IMR-90 (cell line): ENCODE results near the gene EPHX1. TPM values are rescaled to one million over a fixed set of nuclear protein-coding genes. Genes with fewer than 3 reads are reported as not detected.

Experiments used
- ATAC-seq: fragments of 200-7000 bp; cut with Tn5 transposase; 2 replicates; pipeline ENCODE4 v1.9.1; 2020; ENCODE audit warnings: low read depth, mild to moderate bottlenecking, moderate library complexity
- BruUV-seq: library from RNA; stranded (reverse); fragments of 400-500 nt; replicated peaks from 2 replicates; lab custom pipeline; 2021; lab: Mats Ljungman, UMichigan
- CTCF ChIA-PET: fragments of 300-600 bp; formaldehyde crosslinking; extraction: SDS; loops from one replicate; lab custom pipeline; 2021; ENCODE audit warnings: antibody characterized with exemption; lab: Yijun Ruan, JAX
- POLR2A ChIA-PET: fragments of 300-600 bp; sonication (Branson Sonifier 250); formaldehyde crosslinking; loops from one replicate; lab custom pipeline; 2022; ENCODE audit warnings: antibody characterized with exemption; ENCODE audit not compliant: unreplicated experiment; lab: Charles Lee
- DNase-seq: peaks from one replicate; pipeline ENCODE4 v3.0.0; 2013
- H2AFZ ChIP-seq: replicated peaks from 2 replicates; pipeline ENCODE3; 2013; ENCODE audit warnings: low read length, mild to moderate bottlenecking; ENCODE audit not compliant: poor library complexity
- H2AK5ac ChIP-seq: 2 replicates; pipeline ENCODE4 v1.6.1; 2013; ENCODE audit warnings: low read depth, low read length, inconsistent platforms
- H2AK9ac ChIP-seq: replicated peaks from 2 replicates; pipeline ENCODE3; 2013; ENCODE audit warnings: mild to moderate bottlenecking, low read depth, low read length, moderate library complexity; ENCODE audit not compliant: poor library complexity
- H2BK120ac ChIP-seq: 2 replicates; pipeline ENCODE4 v1.6.1; 2013; ENCODE audit warnings: low read depth, low read length, inconsistent platforms
- H2BK15ac ChIP-seq: 3 replicates; pipeline ENCODE4 v1.6.1; 2013; ENCODE audit warnings: low read depth, low read length, inconsistent platforms
- H2BK20ac ChIP-seq: 2 replicates; pipeline ENCODE4 v1.6.1; 2013; ENCODE audit warnings: low read depth, mild to moderate bottlenecking, inconsistent platforms, low read length, moderate library complexity
- H2BK5ac ChIP-seq: 2 replicates; pipeline ENCODE4 v1.6.1; 2013; ENCODE audit warnings: mild to moderate bottlenecking, low read depth, low read length, inconsistent platforms; ENCODE audit not compliant: poor library complexity, severe bottlenecking
- H3K14ac ChIP-seq: replicated peaks from 2 replicates; pipeline ENCODE4 v1.6.1; 2013; ENCODE audit warnings: low read depth, low read length, inconsistent platforms
- H3K18ac ChIP-seq: 2 replicates; pipeline ENCODE4 v1.6.1; 2013; ENCODE audit warnings: low read depth, low read length, control low read depth
- H3K23ac ChIP-seq: 2 replicates; pipeline ENCODE4 v1.6.1; 2013; ENCODE audit warnings: low read depth, low read length, inconsistent platforms
- H3K27ac ChIP-seq: 2 replicates; pipeline ENCODE4 v1.5.1; 2013; ENCODE audit warnings: mild to moderate bottlenecking, control low read depth, low read length; ENCODE audit not compliant: insufficient read depth
- H3K27me3 ChIP-seq: 2 replicates; pipeline ENCODE4 v1.6.1; 2013; ENCODE audit warnings: low read length; ENCODE audit not compliant: control insufficient read depth, insufficient read depth
- H3K36me3 ChIP-seq: 2 replicates; pipeline ENCODE4 v1.6.1; 2013; ENCODE audit warnings: low read length, mixed read lengths; ENCODE audit not compliant: control insufficient read depth, insufficient read depth
- H3K4ac ChIP-seq: 2 replicates; pipeline ENCODE4 v1.6.1; 2013; ENCODE audit warnings: low read depth, low read length, inconsistent platforms
- H3K4me1 ChIP-seq: 2 replicates; pipeline ENCODE4 v1.6.1; 2013; ENCODE audit warnings: low read length, mixed read lengths; ENCODE audit not compliant: control insufficient read depth, insufficient read depth
- H3K4me2 ChIP-seq: 2 replicates; pipeline ENCODE4 v1.6.1; 2013; ENCODE audit warnings: low read depth, mild to moderate bottlenecking, control low read depth, low read length, moderate library complexity
- H3K4me3 ChIP-seq: 2 replicates; pipeline ENCODE4 v1.5.1; 2013; ENCODE audit warnings: low read depth, mild to moderate bottlenecking, control low read depth, low read length, moderate library complexity; ENCODE audit not compliant: insufficient read depth
- H3K56ac ChIP-seq: 2 replicates; pipeline ENCODE4 v1.6.1; 2013; ENCODE audit warnings: low read length, inconsistent platforms; ENCODE audit not compliant: insufficient read depth; ENCODE audit errors: extremely low read depth
- H3K79me1 ChIP-seq, 2 experiments: 2 replicates each; pipeline ENCODE4 v1.6.1; 2013; ENCODE audit warnings: low read length in 2 of 2, inconsistent platforms in 1 of 2, low read depth in 1 of 2
- H3K9ac ChIP-seq: 2 replicates; pipeline ENCODE4 v1.6.1; 2013; ENCODE audit warnings: low read depth, low read length, control low read depth
- H3K9me1 ChIP-seq: 2 replicates; pipeline ENCODE4 v1.6.1; 2013; ENCODE audit warnings: low read length, inconsistent platforms; ENCODE audit not compliant: insufficient read depth
- H3K9me3 ChIP-seq: 2 replicates; pipeline ENCODE4 v1.6.1; 2013; ENCODE audit warnings: low read length; ENCODE audit not compliant: control insufficient read depth, insufficient read depth
- H4K20me1 ChIP-seq: 2 replicates; pipeline ENCODE4 v1.6.1; 2013; ENCODE audit warnings: low read length, inconsistent platforms; ENCODE audit not compliant: insufficient read depth
- H4K5ac ChIP-seq: 2 replicates; pipeline ENCODE4 v1.6.1; 2013; ENCODE audit warnings: mild to moderate bottlenecking, low read depth, low read length, control low read depth
- H4K8ac ChIP-seq, 2 experiments: 2 replicates each; pipeline ENCODE4 v1.6.1; 2013; ENCODE audit warnings: low read depth in 2 of 2, low read length in 2 of 2, control low read depth in 1 of 2, inconsistent platforms in 1 of 2
- H4K91ac ChIP-seq: 2 replicates; pipeline ENCODE4 v1.6.1; 2013; ENCODE audit warnings: low read depth, low read length, inconsistent platforms; ENCODE audit not compliant: insufficient read depth
- BHLHE40 ChIP-seq: fragments of 150-350 bp; IDR thresholded peaks from 2 replicates; pipeline ENCODE4 v1.6.1; 2016; ENCODE audit warnings: mild to moderate bottlenecking, low read depth, low read length
- CHD1 ChIP-seq: IDR thresholded peaks from 2 replicates; pipeline ENCODE4 v1.6.1; 2012; ENCODE audit warnings: low read depth, low read length, improper control_type of control experiment
- ELK1 ChIP-seq: fragments of 150-350 bp; IDR thresholded peaks from 2 replicates; pipeline ENCODE4 v1.6.1; 2016; ENCODE audit warnings: low read depth, mild to moderate bottlenecking, low read length, moderate library complexity, borderline replicate concordance
- FOS ChIP-seq: fragments of 150-350 bp; IDR thresholded peaks from 2 replicates; pipeline ENCODE4 v1.6.1; 2016; ENCODE audit warnings: low read depth, low read length
- MAFK ChIP-seq: IDR thresholded peaks from 2 replicates; pipeline ENCODE4 v1.6.1; 2012; ENCODE audit warnings: low read depth, low read length, improper control_type of control experiment
- MAZ ChIP-seq: IDR thresholded peaks from 2 replicates; pipeline ENCODE4 v1.6.1; 2012; ENCODE audit warnings: low read depth, mild to moderate bottlenecking, low read length, improper control_type of control experiment, moderate library complexity, borderline replicate concordance
- MXI1 ChIP-seq: IDR thresholded peaks from 2 replicates; pipeline ENCODE4 v1.6.1; 2012; ENCODE audit warnings: low read depth, mild to moderate bottlenecking, low read length, moderate library complexity, borderline replicate concordance
- NFE2L2 ChIP-seq: fragments of 150-350 bp; IDR thresholded peaks from 2 replicates; pipeline ENCODE4 v1.6.1; 2016; ENCODE audit warnings: low read depth, mild to moderate bottlenecking, low read length
- POLR2A ChIP-seq: IDR thresholded peaks from 2 replicates; pipeline ENCODE4 v1.6.1; 2012; ENCODE audit warnings: mild to moderate bottlenecking, low read depth, low read length
- RAD21 ChIP-seq: IDR thresholded peaks from 2 replicates; pipeline ENCODE4 v1.6.1; 2012; ENCODE audit warnings: low read length, improper control_type of control experiment
- RCOR1 ChIP-seq: IDR thresholded peaks from 2 replicates; pipeline ENCODE4 v1.6.1; 2012; ENCODE audit warnings: mild to moderate bottlenecking, low read length, improper control_type of control experiment; ENCODE audit not compliant: insufficient replicate concordance
- RFX5 ChIP-seq: IDR thresholded peaks from 2 replicates; pipeline ENCODE4 v1.8.0; 2012; ENCODE audit warnings: low read depth, mild to moderate bottlenecking, low read length, moderate library complexity
- SMC3 ChIP-seq: fragments of 150-350 bp; IDR thresholded peaks from 2 replicates; pipeline ENCODE4 v1.6.1; 2016; ENCODE audit warnings: low read depth, mild to moderate bottlenecking, antibody characterized with exemption, low read length, moderate library complexity
- WGBS, 2 experiments: methylation state at CpG; one replicate each; pipeline versions ENCODE4 v1.1.5 to v1.1.7; 2013; ENCODE audit warnings: missing lambda C conversion rate in 2 of 2; ENCODE audit not compliant: insufficient read length in 1 of 2; ENCODE audit errors: extremely low coverage in 2 of 2; 5-methylcytosine and 5-hydroxymethylcytosine counted together
- dilution Hi-C: fragments of 300-500 bp; cut with HindIII; formaldehyde crosslinking; loops from one replicate; pipeline ENCODE4 v1.14.3; 2018; ENCODE audit warnings: low sequenced_read_pairs; ENCODE audit not compliant: unreplicated experiment
- in situ Hi-C: fragments of 300-500 bp; cut with MboI; formaldehyde crosslinking; loops from 3 replicates; pipeline ENCODE4 v1.14.3; 2019; ENCODE audit warnings: low sequenced_read_pairs, inconsistent platforms, mixed read lengths
- intact Hi-C: fragments of 100-400 bp; cut with micrococcal nuclease; formaldehyde crosslinking; loops from 2 replicates; pipeline ENCODE4 v1.10.0; 2022
- polyA plus RNA-seq, 3 experiments: library from polyadenylated mRNA; depleted of rRNA; stranded (reverse); fragments of >200 nt; gene quantifications; 2 replicates each; pipeline ENCODE4 v1.2.3, GENCODE V29; 2012; ENCODE audit warnings: low replicate concordance in 1 of 3
- total RNA-seq: library from RNA; depleted of rRNA; stranded (reverse); fragments of >200 nt; gene quantifications from 2 replicates; pipeline ENCODE4 v1.2.3, GENCODE V29; 2012
- TF ChIP-seq, protein P1 (sequence below): fragments of 150-350 bp; IDR thresholded peaks from 2 replicates; pipeline ENCODE4 v1.6.1; 2017; ENCODE audit warnings: mild to moderate bottlenecking, antibody characterized with exemption, low read length, low read depth
- TF ChIP-seq, protein P2 (sequence below): conservative IDR thresholded peaks from 2 replicates; pipeline ENCODE4 v1.5.1; 2012; ENCODE audit warnings: mild to moderate bottlenecking, low read depth, low read length, improper control_type of control experiment

Gene EPHX1
- total and polyA plus RNA-seq, 2 of the 4 experiments (the other 2 are of a cell fraction): 20.3 to 46.3 TPM

DNA sequence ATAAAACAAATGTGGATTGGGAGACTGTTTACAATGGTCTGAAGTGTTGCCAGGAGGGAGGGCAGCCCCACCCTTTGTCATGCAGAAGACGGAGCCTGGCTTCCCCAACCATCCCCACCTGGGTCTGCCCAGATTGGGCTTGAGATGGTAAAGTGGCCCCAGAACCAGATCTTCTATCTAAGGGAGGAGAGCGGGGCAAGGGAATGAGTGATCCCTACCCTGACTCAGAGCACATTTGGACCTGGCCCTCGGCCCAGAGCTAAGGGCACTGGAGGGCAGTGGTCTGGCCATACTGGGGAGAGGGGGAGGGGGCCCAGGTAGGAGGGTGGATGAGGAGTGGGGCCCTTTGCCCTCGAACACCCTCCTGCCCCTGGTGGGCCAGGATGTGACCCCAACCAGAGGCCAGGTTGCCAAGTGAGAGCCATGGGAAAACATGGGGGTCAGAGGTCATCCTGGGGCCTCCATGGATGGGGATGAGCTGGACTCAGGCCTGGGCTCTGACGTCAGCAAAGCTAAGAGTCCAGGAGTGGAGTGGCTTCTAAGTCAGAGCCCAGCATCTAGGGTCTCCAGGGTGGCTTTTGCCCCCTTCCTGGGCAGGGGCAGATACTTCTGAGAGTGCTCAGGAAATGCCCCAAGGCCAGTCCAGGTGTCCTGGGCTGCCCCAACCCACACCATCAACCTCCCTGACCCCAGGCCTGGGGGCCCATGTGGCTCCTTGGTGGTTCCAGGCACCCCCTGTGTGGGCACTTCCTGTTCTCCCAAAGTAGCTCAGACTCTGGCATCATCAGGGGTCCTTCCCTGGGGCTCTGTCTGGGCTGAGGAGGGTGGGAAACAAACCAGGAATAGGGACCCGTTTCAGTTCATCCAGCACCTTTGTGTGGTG lies 80.7 kb downstream of the EPHX1 start:
- Histone ChIP-seq H4K5ac (no peak overlapping the region), H3K4me1 (no peaks in the 10 kb centered on the region), H3K36me3 (no peaks in the 10 kb centered on the region), H3K9me3 (no peaks in the 10 kb centered on the region), H4K20me1 (no peaks in the 10 kb centered on the region), H2BK5ac (no peak overlapping the region), H3K79me1 (no peaks in the 10 kb centered on the region), H3K9me1 (no peaks in the 10 kb centered on the region), H3K14ac (no peak overlapping the region), H3K56ac (no peak overlapping the region), H2BK20ac (no peak overlapping the region), H3K23ac (no peak overlapping the region), H4K91ac (no peak overlapping the region), H3K18ac (no peak overlapping the region), H2AFZ (peak overlapping the region; percentile 33), H3K27ac (no peak overlapping the region), H2AK5ac (no peak overlapping the region), H3K27me3 (no peaks in the 10 kb centered on the region), H3K9ac (no peak overlapping the region), H2BK120ac (no peak overlapping the region), H2AK9ac (no peak overlapping the region), H3K4ac (no peak overlapping the region), H4K8ac (no peak overlapping the region), H2BK15ac (no peak overlapping the region), H3K4me3 (no peak overlapping the region), H3K4me2 (no peak overlapping the region)
- no peak; the same call in 1 of the 2 replicates for ATAC-seq
- DNase-seq: no peak
- intact Hi-C loops (no loop called here), dilution Hi-C loops (no loop called here), in situ Hi-C loops (no loop called here)
- ChIA-PET CTCF (no interaction called here), POLR2A (interaction anchor here (0.5 kb wide), 1 partner anchor 163 kb away, joined by 5 read pairs; no protein-coding TSS in a partner anchor)
- 66% methylated on average over 4 of the region's 6 CpGs; no CpG with 5 or more reads in 1 of the 2 experiments for WGBS, 2 experiments
- BruUV-seq: no TSS peak
- TF ChIP-seq POLR2A: no peak
- no peak for TF ChIP-seq RFX5
- no peak for TF ChIP-seq RAD21
- no peak for TF ChIP-seq ELK1
- no peak for TF ChIP-seq MAZ
- no peak for TF ChIP-seq FOS
- TF ChIP-seq BHLHE40: no peak
- TF ChIP-seq, protein P1, sequence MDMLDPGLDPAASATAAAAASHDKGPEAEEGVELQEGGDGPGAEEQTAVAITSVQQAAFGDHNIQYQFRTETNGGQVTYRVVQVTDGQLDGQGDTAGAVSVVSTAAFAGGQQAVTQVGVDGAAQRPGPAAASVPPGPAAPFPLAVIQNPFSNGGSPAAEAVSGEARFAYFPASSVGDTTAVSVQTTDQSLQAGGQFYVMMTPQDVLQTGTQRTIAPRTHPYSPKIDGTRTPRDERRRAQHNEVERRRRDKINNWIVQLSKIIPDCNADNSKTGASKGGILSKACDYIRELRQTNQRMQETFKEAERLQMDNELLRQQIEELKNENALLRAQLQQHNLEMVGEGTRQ: no peak
- no peak for TF ChIP-seq RCOR1
- TF ChIP-seq MXI1: no peak
- TF ChIP-seq SMC3: no peak
- no peak for TF ChIP-seq NFE2L2
- TF ChIP-seq, protein P2, sequence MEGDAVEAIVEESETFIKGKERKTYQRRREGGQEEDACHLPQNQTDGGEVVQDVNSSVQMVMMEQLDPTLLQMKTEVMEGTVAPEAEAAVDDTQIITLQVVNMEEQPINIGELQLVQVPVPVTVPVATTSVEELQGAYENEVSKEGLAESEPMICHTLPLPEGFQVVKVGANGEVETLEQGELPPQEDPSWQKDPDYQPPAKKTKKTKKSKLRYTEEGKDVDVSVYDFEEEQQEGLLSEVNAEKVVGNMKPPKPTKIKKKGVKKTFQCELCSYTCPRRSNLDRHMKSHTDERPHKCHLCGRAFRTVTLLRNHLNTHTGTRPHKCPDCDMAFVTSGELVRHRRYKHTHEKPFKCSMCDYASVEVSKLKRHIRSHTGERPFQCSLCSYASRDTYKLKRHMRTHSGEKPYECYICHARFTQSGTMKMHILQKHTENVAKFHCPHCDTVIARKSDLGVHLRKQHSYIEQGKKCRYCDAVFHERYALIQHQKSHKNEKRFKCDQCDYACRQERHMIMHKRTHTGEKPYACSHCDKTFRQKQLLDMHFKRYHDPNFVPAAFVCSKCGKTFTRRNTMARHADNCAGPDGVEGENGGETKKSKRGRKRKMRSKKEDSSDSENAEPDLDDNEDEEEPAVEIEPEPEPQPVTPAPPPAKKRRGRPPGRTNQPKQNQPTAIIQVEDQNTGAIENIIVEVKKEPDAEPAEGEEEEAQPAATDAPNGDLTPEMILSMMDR: no peak
- TF ChIP-seq CHD1: no peak
- no peak for TF ChIP-seq MAFK
